Gastroesophageal sphincter (tissue), 4 donors: Measurements from ENCODE around the gene RBM42. TPM values are rescaled to one million over a fixed set of nuclear protein-coding genes. Genes with fewer than 3 reads are reported as not detected.

ENCODE experiments used
- ATAC-seq: fragments of 150-250 bp; one replicate; pipeline ENCODE4 v1.9.1; 2016; ENCODE audit warnings: mild to moderate bottlenecking, moderate library complexity
- H3K27ac ChIP-seq, 4 donors: fragments of 200-600 bp; sonication (generic) in 3 of 4; 1 replicate in 3 of 4; 2 replicates in 1 of 4; pipeline ENCODE4 v1.5.1; 2016 to 2019
- H3K27me3 ChIP-seq: fragments of 200-600 bp; sonication (generic); one replicate; pipeline ENCODE4 v1.5.1; 2019
- H3K36me3 ChIP-seq, 2 donors: fragments of 200-600 bp; sonication (generic); one replicate each; pipeline ENCODE4 v1.5.1; 2019; ENCODE audit warnings: control low read depth in 1 of 2
- H3K4me1 ChIP-seq, 3 donors: fragments of 200-600 bp; sonication (generic); 1 replicate in 2 of 3; 2 replicates in 1 of 3; pipeline ENCODE4 v1.5.1; 2016 to 2019; ENCODE audit warnings: control low read depth in 2 of 3
- H3K4me3 ChIP-seq, 2 donors: fragments of 200-600 bp; sonication (generic); one replicate each; pipeline ENCODE4 v1.5.1; 2019; ENCODE audit warnings: mild to moderate bottlenecking in 1 of 2, moderate library complexity in 1 of 2
- H3K9me3 ChIP-seq, 3 donors: fragments of 200-600 bp; sonication (generic); one replicate each; pipeline ENCODE4 v1.5.1; 2017 to 2019; ENCODE audit warnings: control low read depth in 2 of 3
- CTCF ChIP-seq, 4 experiments: fragments of 200-600 bp in 2 of 4; fragments of 450-650 bp in 2 of 4; sonication (generic) in 1 of 4; IDR thresholded peaks; one replicate each; pipeline ENCODE4 v1.5.1; 2017 to 2019; ENCODE audit warnings: antibody characterized with exemption in 4 of 4, mild to moderate bottlenecking in 2 of 4, moderate library complexity in 2 of 4
- EP300 ChIP-seq: sonication (generic); formaldehyde crosslinking; IDR thresholded peaks from one replicate; pipeline ENCODE4 v1.6.1; 2017; ENCODE audit warnings: antibody characterized with exemption, mild to moderate bottlenecking
- POLR2A ChIP-seq, 2 donors: fragments of 450-650 bp; IDR thresholded peaks; one replicate each; pipeline ENCODE4 v1.6.1; 2017; ENCODE audit warnings: antibody characterized with exemption in 2 of 2, mild to moderate bottlenecking in 2 of 2, moderate library complexity in 1 of 2
- POLR2AphosphoS5 ChIP-seq: sonication (generic); formaldehyde crosslinking; IDR thresholded peaks from one replicate; pipeline ENCODE4 v1.6.1; 2017; ENCODE audit warnings: antibody characterized with exemption
- WGBS, 2 donors: methylation state at CpG; one replicate each; pipeline ENCODE4 v1.1.5; 2018; ENCODE audit warnings: low coverage in 1 of 2; 5-methylcytosine and 5-hydroxymethylcytosine counted together
- total RNA-seq, 4 donors: library from RNA; depleted of rRNA; stranded (reverse); fragments of >200 nt; gene quantifications; one replicate each; pipeline ENCODE4 v1.1.0, GENCODE V29; 2016

RBM42 gene
- total RNA-seq = 10 to 100 TPM; 66.1 to 98.0 (median 72.8) TPM

GRCh38 chr19:35628565-35629331 is at the start of gene RBM42:
TSS of gene RBM42 (plus strand) at chr19:35629036. CDS start at chr19:35629154, 118 bp downstream.
- H3K27me3 ChIP-seq = no peaks in the 10 kb centered on the region
- ATAC-seq = peak; percentile 100
- no CpG with 5 or more reads among the region's 56 CpGs for WGBS, 2 donors
- TF ChIP-seq POLR2AphosphoS5 = peak; percentile 85
- peak; percentile 80 to 83 for TF ChIP-seq POLR2A (IDR thresholded peaks at IDR 0.05)
- no peak for TF ChIP-seq EP300
- TF ChIP-seq CTCF (IDR thresholded peaks at IDR 0.05) = no peak
- H3K9me3 ChIP-seq = no peaks in the 10 kb centered on the region
- peaks cover 2 to 31% (median 6%) of the 10 kb centered on the region in 3 donors for H3K4me1 ChIP-seq
- peak within 1 kb of the TSS; percentile 91 to 95 (median 94) for H3K27ac ChIP-seq
- peak within 1 kb of the TSS; percentile 97 to 99 for H3K4me3 ChIP-seq
- peaks cover 0 to 37% of the 10 kb centered on the region in 2 donors for H3K36me3 ChIP-seq

GRCh38 chr19:35582760-35583159 is 46.1 kb upstream of the RBM42 start:
- H3K27ac ChIP-seq = no peak overlapping the region
- no peak for ATAC-seq
- no peak overlapping the region for H3K4me3 ChIP-seq
- no CpG with 5 or more reads among the region's 1 CpG for WGBS, 2 donors
- no peaks in the 10 kb centered on the region for H3K4me1 ChIP-seq
- peaks cover 0 to 6% (median 0%) of the 10 kb centered on the region in 3 donors for H3K9me3 ChIP-seq
- peaks cover 59% of the 10 kb centered on the region for H3K27me3 ChIP-seq
- H3K36me3 ChIP-seq = no peaks in the 10 kb centered on the region
- TF ChIP-seq POLR2AphosphoS5 = no peak
- no peak for TF ChIP-seq EP300
- no peak for TF ChIP-seq POLR2A (IDR thresholded peaks at IDR 0.05)
- no peak for TF ChIP-seq CTCF (IDR thresholded peaks at IDR 0.05)

GRCh38 chr19:35585848-35586247 is 43.0 kb upstream of the RBM42 start, which contains the start of gene PMIS2:
TSS of gene PMIS2 (plus strand) at chr19:35586173. CDS start at chr19:35586260, 87 bp downstream.
- Histone ChIP-seq H3K27me3 (peaks cover 51% of the 10 kb centered on the region), H3K36me3 (no peaks in the 10 kb centered on the region), H3K4me1 (no peaks in the 10 kb centered on the region), H3K4me3 (no peak within 1 kb of the TSS), H3K27ac (no peak within 1 kb of the TSS), H3K9me3 (peaks cover 0 to 4% (median 0%) of the 10 kb centered on the region in 3 donors)
- ATAC-seq = no peak
- no peak for TF ChIP-seq CTCF (IDR thresholded peaks at IDR 0.05)
- no peak for TF ChIP-seq EP300
- TF ChIP-seq POLR2A (IDR thresholded peaks at IDR 0.05) = no peak
- TF ChIP-seq POLR2AphosphoS5 = no peak
- 60% methylated on average over 2 of the region's 16 CpGs; no CpG with 5 or more reads in 1 of the 2 donors for WGBS, 2 donors

GRCh38 chr19:35587321-35587720 is 41.5 kb upstream of the RBM42 start:
- WGBS, 2 donors = 40% methylated on average over 1 of the region's 1 CpG
- Histone ChIP-seq H3K9me3 (no peaks in the 10 kb centered on the region), H3K27ac (no peak overlapping the region), H3K4me3 (no peak overlapping the region), H3K4me1 (no peaks in the 10 kb centered on the region), H3K36me3 (no peaks in the 10 kb centered on the region), H3K27me3 (peaks cover 59% of the 10 kb centered on the region)
- no peak for ATAC-seq
- TF ChIP-seq CTCF (IDR thresholded peaks at IDR 0.05) (no peak), POLR2AphosphoS5 (no peak), EP300 (no peak), POLR2A (IDR thresholded peaks at IDR 0.05) (no peak)

- Histone ChIP-seq H3K27me3 (peaks cover 50% of the 10 kb centered on the region), H3K36me3 (no peaks in the 10 kb centered on the region), H3K27ac (no peak overlapping the region), H3K4me1 (no peaks in the 10 kb centered on the region), H3K4me3 (no peak overlapping the region), H3K9me3 (no peaks in the 10 kb centered on the region)
- ATAC-seq = no peak
- TF ChIP-seq EP300 (no peak), POLR2AphosphoS5 (no peak), CTCF (IDR thresholded peaks at IDR 0.05) (no peak), POLR2A (IDR thresholded peaks at IDR 0.05) (no peak)
- 83 to 84% methylated on average over 2 to 3 of the region's 3 CpGs for WGBS, 2 donors
Observed at GRCh38 chr19:35590875-35591274, 38.0 kb upstream of the RBM42 start.
